GM18870 (cell line): ENCODE measurements around the gene ACAP1.
"Not testable (repeated sequence)": the region's sequence is repeated elsewhere in the genome, so short reads cannot be mapped to it uniquely, and the experiment has no call there.

Experiments used
- ATAC-seq: cut with Tn5 transposase; IDR thresholded peaks from one replicate; pipeline ENCODE4 v1.9.1; 2021; ENCODE audit warnings: moderate library complexity; ENCODE audit not compliant: unreplicated experiment

Gene ACAP1

DNA sequence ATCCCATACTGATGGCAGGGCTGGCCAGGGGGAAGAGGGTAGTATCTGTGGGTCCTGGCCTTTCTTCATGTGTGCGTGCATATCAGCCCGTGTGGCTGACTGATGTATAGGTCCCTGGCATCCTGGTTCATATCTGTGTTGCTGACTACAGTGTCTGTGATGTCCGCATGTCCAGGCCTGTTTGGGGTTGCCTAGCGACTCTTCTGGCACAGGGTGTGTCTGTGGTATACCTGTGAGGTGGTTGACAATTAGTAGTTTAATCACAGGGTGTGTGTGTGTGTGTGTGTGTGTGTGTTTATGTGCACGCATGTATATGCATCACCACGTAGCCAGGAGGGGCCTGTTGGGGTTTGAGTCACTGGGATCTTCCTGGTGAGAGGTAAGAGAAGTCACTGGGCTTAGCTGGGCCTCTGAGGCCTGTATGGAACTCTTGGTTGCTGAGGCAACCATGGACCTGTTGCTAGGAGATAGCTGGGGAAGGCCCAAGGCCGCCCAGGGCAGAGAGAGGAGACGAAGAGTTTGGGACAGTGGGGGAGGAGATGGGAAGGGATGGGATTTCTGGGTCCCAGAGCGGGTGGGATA, 18.0 kb downstream of the ACAP1 start:
- no peak for ATAC-seq

DNA sequence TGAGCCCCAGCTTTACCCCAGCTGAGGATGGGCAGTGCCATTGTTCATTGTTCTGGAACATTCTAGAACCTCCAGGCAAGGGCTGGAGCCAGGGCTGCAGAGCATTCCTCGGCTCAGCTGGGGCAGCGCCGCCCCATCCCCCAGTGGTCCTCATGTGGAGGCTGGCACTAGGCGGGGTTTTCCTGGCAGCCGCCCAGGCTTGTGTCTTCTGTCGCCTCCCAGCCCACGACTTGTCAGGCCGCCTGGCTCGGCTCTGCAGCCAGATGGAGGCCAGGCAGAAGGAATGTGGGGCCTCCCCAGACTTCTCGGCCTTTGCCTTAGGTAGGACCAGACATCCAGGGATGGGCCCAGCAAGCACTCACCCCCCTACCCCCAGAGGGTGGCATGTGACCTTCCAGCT, 18.7 kb downstream of the ACAP1 start, which contains the start of gene TMEM95:
Gene TMEM95, plus strand, starts transcription at position 104 of the 400 bp plus-strand sequence. Its CDS starts 49 bp downstream, at position 153.
- no peak for ATAC-seq

DNA sequence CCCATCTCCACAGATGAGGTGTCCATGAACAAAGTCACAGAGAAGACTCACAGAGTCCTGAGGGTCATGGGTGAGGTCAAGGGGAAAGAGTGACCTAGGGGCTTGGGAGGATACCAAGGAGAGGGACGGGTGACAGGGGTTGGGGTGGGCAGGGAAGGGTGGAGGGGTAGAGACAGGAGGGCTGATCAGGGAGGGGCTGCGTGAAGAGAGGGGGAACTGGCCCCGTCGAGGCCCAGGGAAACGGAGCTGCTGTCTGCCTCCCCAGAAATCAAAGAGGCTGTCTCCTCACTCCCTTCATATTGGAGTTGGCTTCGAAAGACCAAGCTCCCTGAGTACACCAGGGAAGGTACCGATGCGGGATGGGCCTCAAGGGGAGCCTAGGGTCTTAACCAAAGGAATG, 19.2 kb downstream of the ACAP1 start:
- ATAC-seq: no peak

DNA sequence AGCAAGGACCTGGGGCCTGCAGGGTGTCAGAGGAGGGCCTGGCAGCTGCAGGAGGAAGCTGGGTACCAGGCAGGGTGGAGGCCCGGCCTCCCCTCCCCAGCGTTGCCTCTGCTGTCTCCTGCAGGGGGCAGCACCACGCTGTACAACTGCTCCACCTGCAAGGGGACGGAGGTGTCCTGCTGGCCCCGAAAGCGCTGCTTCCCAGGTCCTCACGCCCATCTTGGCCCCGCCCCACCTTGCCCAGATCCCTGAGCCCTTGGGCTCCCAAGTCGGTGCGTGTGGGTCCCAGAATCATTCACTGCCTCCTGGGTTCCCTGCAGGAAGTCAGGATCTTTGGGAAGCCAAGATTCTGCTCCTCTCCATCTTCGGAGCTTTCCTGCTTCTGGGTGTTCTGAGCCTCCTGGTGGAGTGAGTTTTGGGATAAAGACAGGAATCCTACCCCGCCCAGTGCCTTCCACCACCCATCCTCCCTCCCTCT, 19.8 kb downstream of the ACAP1 start:
- no peak for ATAC-seq

DNA sequence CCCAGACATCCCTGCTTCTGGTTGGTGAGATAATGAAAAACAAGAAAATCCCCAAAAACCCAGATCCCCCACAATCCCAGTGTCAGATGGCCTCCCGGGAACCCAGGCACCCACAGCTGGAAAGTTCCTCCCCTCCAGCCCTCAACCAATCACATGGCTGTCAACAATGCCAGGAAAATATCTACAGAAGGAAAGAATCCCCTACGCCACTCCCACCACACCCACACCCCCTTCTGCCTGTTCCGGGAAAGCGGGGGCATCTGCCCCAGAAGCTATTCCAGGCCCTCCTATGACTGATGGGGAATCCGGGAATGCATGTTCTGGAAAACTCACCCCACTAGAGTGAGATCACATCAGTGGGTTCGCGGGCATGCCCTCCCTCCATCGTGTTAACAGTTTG, 20.4 kb downstream of the ACAP1 start:
- ATAC-seq: no peak

DNA sequence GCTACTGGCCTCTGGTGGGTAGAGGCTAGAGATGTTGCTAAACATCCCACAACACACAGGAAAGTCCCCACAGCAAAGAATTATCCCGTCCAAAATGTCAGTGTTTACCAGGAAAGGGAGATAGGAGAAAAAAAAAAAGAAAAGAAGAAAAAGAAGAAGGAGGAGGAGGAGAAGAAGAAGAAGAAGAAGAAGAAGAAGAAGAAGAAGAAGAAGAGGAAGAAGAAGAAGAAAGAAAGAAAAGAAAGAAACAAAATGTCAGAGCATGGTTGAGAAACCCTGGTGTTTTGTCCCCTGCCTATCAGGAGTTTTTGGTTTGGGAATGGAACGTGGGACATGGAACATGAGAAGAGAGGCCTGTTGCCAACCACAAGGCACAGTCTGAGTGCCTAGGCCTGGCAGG, 21.1 kb downstream of the ACAP1 start:
- ATAC-seq: no peak

DNA sequence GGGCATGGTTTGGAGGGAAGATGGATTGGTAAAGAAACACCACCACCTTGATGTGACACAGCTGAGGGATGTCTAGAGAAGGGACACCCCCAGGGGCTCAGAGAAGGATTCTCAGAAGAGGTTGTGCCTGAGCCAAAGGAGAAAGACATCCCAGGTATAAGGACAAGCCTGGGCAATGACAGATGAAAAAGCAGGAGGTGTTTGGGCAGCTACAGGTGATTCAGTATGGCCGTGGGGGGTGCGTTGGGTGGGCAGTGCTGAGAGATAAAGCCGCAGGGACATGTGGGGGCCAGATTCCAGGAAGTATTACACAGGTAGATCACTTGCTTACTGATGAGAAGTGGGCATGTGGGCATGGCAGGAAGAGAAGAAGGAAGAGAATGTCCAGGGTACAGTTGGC, 25.6 kb downstream of the ACAP1 start:
- no peak for ATAC-seq

DNA sequence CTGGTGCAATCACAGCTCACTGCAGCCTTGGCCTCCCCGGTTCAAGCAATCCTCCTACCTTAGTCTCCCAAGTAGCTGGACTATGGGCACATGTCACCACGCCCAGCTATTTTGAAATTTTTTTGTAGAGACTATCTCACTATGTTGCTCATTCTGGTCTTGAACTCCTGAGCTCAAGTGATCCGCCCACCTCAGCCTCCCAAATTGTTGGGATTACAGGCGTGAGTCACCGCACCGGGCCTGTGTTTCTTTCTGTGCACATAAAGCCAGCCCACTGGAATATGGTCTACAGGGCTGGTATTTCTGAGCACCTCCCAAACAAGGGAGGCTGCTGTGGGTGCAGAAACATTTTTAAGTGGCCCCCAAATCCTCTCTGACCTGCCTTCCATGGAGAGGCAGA, 27.0 kb downstream of the ACAP1 start:
- no peak for ATAC-seq

DNA sequence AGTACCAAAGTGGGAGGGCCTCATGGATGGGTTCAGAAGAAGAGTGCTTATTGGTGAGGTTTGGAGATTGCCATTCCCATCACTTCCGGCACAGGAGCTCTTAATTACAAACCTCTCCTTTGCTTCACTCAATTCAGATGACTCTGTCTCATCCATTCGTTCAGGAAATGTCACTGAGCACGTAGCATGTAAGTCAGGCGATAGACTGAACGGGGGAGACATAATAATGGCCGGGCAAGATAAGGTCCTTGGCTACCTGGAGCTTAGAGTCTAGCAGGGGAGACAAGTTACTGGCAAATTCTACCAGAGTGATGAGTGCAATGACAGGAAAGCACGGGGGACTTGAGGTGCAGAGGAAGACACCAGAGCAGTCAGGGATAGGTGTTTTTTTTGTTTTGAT, 29.6 kb downstream of the ACAP1 start:
- not testable (repeated sequence) for ATAC-seq

DNA sequence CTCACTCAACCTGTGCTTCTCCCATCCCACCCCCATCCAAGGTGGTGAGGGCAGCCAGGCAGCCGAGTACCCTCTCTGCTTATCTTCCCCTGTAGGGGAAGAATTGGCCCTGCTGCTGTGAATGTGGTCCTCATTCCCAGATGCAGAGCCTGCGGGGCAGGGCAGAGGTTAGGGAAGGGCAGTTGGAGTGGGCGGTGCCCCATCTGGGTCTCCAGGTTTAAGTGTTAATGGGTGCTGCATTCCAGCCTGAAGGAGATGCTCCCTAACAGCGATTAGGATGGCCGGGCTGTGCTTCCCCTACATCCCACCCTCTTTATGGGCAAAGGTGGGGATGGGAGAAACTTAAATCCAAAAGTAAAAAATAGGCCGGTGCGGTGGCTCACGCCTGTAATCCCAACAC, 30.8 kb downstream of the ACAP1 start:
- no peak for ATAC-seq

DNA sequence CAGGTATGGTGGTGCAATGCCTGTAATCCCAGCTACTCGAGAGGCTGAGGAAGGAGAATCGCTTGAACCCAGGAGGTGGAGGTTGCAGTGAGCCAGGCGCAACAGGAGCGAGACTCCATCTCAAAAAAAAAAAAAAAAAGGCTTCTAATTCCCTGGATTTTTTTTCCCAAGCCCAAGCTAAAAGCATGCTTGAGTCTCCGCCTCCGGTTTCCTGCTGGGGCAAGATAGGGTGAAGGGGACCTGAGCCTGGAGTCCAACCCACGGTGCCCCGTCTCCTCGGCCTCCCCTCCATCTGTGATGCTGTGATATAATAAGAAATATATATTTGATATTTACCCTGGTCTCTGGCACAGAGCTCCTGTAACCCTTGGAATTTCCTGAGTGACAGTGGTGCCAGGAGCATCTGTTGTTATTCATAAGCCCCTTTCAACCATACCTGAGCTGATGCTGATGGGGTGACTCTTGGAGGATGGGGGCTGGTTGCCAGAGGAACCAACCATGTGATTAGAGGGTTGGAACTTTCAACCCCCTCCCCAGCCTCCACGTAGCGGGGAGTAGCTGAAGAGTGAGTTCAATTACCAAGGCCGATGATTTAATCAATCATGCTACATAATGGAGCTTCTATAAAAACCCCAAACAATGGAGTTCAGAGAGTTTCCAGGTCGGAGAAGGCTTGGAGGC, 31.7 kb downstream of the ACAP1 start:
- no peak for ATAC-seq

DNA sequence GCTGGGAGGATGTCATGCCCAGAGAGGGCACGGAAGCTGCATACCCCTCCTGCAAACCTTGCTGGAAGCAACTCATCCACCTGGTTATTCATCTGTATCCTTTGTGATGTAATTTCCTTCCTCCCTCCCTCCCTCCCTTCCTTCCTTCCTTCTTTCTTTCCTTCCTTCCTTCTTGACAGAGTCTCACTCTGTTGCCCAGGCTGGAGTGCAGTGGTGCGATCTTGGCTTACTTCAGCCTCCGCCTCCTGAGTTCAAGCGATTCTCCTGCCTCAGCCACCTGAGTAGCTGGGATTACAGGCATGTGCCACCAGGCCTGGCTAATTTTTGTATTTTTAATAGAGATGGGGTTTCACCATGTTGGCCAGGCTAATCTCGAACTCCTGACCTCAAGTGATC, 32.3 kb downstream of the ACAP1 start:
- ATAC-seq: not testable (repeated sequence)

DNA sequence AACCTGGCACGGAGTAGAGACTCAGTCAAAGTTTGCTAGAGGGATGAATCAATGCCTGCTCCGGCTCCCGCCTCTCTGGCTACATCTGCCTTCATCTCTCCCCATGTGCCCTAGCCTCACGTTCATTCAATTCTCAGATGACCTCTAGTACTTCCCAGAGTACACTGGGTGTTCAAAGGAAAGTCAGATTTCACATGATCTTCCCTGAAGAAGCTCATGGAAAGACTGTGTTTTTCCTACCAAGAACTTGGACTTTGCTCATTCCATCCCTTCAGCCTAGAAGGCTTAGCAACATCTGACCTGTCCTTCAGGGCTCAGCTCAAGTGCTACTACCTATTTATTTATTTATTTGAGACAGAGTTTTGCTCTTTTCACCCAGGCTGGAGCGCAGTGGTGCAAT, 33.5 kb downstream of the ACAP1 start:
- no peak for ATAC-seq

DNA sequence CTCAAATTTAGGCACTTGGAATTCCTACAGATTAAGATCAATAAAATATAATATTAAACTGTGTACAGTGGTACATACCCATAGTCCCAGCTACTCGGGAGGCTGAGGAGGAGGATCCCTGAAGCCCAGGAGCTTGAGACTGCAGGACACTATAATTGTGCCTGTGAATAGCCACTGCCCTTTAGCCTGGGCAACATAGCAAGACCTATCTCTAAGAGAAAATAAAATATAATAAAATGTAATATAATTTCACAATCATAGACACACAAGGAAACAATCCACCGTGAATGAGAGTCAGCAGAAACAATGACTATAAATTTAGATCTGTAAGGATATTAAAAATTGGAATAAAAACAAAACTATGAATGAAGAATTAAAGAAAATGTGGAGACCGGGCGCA, 34.5 kb downstream of the ACAP1 start:
- no peak for ATAC-seq

DNA sequence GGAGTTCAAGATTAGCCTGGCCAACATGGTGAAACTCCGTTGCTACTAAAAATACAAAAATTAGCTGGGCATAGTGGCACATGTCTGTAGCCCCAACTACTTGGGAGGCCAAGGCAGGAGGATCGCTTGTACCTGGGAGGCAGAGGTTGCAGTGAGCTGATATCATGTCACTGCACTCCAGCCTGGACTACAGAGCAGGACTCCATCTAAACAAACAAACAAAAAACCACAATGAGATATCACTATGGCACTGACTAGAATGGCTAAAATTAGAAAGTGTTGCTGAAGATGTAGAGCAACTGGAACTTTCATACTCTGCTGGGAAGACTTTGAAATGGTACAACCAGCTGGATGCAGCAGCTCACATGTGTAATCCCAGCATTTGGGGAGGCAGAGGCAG, 38.0 kb downstream of the ACAP1 start:
- ATAC-seq: no peak

DNA sequence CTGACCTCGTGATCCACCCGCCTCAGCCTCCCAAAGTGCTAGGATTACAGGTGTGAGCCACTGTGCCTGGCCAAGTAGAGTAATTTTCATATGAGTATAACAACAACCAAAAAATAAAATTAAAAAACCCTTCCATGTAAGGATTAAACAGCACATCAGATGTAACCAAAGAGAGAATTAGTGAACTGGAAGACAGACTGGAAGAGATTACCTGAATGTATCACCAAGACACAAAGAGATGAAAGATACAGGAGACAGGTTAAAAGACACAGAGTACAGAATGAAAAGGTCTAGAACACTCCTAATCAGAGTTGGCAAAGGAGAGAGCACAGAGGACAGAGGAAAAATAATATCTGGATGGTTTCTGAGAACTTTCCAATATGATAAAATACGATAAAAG, 42.8 kb downstream of the ACAP1 start:
- ATAC-seq: no peak

DNA sequence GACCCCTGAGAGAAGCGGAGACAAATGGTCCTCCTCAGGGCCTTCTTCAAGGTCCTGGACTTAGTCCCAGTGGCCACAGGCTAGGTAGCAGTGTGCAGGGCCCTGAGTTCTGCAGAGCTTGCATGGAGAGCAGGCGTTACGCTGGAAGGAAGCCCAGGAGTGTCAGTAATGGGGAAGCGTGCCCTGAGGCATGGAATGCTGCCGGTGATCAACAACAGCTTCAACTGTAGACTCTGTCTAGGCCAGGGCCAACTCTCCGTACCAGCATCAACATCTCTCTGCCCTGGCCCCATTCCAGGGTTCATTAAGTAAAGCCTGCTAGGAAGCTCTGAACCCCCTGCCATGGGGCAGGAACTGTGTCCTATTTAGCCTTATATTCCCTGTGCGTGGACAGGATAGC, 44.0 kb downstream of the ACAP1 start:
- no peak for ATAC-seq

DNA sequence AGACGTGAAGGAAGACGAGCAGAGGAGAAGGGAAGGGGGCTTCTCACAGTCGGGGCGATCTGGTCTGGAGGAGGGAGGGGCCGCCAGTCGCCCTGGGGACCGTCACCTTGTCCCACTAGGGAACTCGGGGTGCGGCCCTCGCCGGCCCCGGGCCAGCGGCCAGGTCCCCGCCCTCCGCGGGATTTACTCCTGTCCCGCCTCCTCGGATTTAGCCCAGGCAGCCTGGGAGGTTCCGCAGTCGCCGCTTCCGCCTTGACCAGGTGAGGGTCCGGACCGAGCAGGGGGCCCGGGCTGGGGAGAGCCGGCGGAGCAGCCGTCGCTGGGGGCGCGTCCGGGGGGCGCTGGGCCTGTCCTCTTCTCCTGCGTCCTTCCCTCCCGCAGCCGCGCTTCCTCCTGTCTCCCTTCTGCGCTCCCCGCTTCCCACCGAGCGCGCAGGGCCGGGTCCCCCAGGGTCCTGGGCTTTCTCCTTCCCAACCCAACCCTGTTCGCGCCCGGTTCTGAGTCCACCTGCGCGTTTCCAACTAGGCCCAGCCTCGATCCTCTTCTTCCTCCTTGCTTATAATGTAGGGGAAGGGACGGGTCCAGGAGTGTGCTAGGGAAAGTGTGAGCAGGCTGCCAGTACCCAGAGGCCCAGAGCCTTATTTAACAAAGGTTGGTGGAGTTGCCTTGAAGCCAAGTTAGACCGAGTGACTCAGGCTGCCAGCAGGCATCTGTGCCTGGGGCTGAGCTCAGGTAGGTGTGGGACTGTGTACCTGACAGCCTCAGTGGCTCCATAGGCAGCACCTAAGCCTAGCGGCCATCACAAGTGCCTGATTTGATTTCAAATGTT, 44.7 kb downstream of the ACAP1 start, which contains the start of gene TNK1:
Gene TNK1, plus strand, starts transcription at position 235 of the 829 bp plus-strand sequence. CDS start 1,838 bp downstream, outside the sequence.
- no peak for ATAC-seq

DNA sequence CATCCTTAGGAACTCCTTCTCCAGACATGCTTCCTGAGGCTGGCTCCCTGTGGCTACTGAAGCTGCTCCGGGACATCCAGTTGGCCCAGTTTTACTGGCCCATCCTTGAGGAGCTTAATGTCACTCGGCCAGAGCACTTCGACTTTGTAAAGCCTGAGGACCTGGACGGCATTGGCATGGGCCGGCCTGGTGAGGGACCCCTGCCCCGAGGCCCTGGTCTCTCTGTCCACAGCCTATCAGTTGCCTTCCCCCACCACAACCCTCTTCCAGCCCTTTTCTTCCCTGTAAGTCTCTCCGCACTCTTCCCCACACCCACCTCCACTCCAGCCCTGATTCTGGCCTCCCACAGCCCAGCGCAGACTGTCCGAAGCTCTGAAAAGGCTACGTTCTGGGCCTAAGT, 46.6 kb downstream of the ACAP1 start:
- ATAC-seq: no peak

DNA sequence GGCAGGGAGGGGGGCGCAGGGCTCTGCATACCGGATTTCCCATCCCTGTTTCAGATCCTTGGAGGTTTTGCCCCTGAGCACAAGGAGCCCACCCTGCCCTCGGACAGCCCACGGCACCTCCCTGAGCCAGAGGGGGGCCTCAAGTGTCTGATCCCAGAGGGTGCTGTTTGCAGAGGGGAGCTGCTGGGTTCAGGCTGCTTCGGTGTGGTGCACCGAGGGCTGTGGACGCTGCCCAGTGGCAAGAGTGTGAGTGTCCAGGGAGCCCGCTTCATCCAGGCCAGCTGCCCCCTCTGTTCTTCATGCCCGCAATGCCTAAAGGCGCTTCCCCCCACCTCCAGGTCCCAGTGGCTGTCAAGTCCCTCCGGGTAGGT, 47.0 kb downstream of the ACAP1 start:
- no peak for ATAC-seq

DNA sequence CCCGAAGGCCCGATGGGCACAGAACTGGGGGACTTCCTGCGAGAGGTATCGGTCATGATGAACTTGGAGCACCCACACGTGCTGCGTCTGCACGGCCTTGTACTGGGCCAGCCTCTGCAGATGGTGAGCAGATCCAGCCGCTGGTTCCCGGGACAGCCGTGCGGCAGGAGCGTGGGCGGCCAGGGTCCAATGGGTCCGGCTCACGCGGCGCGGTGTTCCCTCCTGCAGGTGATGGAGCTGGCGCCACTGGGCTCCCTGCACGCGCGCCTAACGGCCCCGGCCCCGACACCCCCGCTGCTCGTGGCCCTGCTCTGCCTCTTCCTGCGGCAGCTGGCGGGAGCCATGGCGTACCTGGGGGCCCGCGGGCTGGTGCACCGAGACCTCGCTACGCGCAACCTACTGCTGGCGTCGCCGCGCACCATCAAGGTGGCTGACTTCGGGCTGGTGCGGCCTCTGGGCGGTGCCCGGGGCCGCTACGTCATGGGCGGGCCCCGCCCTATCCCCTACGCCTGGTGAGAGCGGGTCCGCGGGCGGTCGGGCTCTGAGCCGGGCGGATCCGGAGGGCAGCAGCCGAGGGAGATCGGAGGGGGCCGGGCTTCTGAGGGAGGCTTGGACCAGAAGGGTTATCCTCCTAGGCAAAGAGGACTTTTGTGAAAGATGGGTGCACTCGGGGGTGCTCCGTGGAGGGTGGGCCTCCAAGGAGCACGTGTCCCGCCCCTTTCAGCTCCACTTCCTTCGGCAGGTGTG, 47.6 kb downstream of the ACAP1 start:
- no peak for ATAC-seq
